Activated CD4-positive, alpha-beta T cell treated with anti-CD3 and anti-CD28 coated beads for 4 hours (primary cell): Measurements from ENCODE around the gene HOXC6.
"Not testable (repeated sequence)": the region's sequence is repeated elsewhere in the genome, so short reads cannot be mapped to it uniquely, and the experiment has no call there.

Experiments
- DNase-seq, 2 donors: peaks; one replicate each; pipeline ENCODE4 v3.0.0-alpha.2; 2020

Gene HOXC6

DNA sequence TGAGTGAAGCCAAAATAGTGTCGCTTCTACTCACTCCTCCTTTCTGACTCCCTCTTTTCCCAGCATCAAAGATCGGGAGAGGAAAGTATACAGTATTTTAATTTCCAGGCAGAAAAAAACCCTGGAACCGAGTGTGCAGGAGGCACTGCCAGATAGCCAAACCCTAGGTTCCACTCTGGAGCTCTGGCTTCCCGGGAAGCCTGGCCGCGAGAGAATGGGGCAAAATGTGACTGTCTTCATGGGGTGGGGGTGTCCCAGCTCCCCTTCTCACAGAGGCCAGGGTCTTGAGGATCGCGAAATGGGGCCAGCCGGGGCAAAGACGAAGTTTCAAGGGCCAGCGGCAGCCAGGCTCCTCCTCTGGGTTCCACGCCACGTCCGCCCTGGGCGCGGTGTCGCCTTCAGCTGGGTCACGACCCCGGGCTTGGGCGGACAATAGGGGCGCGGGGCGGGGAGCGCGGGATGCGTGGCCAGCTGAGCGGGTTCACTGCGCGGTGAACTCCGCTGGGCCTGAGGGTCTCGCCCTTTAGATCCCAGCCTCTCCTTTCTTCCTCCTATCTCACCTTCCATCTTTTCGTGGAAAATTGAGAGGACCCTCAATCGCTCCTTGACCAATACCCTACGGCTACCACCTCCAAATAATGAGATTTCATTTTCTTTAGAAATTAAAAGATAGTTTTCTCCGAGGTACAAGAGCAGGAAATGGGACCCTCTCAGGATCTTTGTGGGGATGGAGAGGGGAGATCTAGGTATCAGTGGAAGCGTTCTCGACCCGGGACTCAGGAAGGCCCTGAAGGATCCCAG, 32.1 kb downstream of the HOXC6 start:
- no peak for DNase-seq

DNA sequence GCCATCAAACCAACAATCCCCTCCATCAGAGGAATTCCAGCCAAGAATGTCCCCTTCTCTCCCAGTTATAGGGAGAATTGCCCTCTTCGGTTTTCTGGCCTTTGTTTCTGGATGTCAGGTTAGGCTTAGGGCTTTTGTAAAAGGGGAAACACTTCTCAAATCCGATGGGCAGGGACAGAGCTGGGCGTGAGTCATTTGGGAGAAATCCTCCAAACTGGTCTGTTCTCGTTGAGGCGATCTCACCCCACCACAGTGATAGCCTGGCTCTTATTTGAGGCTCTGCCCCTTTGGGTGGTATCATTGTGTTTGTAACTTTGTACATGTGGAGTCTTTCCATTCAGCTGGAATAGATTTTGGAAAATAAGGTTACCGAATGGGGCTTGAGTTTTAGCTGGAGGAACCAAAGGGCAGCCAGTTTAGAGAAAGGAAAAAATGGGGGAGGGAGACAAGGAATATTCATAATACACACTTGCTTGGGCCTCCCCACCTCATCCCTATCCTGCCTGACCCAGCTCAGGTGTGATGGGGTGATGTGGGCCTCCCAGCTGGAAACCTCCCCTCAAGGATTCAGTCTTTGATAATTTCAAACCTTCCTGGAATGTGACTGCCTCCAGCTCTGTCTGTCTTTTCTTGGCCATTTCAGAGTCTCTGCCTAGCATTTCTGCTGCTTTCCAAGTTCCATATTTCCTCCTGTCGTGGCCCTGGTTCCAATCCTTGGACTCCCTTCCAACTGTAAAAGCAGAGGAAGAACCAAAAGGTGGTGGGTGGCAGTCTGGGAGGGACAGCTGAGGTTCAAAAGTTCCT, 32.9 kb downstream of the HOXC6 start:
- DNase-seq = no peak

DNA sequence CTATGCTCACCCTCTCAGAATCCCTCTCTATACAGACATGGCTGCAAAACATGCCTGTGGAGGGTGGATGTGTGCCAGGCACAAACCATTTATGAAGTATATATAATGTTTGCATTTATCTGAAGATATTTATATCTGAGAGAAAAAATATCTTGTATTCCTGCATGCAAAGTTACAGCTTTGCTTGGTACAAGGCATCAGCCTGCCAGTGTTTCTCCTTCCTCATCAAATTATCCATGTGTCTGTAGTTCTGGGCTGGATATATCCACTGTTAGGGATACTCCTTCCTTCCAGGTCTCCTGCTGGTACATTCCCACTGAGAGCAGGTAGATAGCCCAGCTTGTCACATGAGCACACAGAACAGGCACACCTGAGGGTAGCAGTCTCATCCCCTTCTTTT, 37.4 kb downstream of the HOXC6 start:
- no peak for DNase-seq

DNA sequence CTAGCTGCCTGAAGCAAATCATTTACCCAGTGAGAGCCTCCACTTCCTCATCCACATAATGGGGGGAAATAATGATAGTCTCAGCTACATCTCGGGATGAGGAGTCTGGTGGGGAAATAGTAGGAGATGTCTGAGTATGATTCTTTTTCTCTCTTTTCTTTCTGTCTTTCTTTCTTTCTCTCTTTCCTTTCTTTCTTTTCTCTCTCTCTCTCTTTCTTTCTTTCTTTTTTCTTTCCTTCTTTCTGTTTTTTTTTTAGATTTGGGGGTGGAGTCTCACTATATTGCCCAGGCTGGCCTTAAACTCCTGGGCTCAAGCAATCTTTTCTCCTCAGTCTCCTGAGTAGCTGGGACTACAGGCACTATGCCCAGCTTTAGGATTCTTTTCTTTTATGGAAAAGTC, 38.2 kb downstream of the HOXC6 start:
- no peak for DNase-seq

DNA sequence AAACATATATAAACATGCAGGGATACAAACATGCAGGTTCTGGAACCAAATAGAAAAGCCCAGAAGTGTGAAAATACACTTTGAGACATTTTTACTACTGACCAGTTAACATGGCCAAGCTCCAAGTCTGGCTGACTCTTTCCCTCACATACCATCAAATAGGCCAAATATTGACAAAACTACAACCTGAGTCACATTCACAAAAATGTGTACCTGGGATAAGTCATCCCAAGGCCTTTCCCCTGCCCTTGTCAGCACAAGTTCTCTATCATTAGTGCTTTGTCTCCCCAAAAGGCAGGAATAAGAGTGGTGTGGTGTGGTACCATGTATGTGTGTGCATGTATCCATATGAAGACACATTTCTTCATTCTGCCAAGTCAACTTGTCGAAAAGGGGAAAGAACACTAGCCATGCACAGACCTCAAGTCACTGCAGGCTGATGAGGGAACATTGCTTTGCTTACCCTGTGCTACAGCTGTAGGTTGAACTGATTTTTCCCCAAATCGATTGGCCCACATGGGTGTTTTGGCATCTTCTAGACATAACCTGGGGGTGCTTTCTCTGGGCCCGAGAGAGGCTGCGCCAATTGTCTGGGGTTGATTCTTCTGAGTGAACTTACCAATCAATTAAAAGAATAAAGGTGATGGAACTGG, 40.3 kb downstream of the HOXC6 start:
- no peak for DNase-seq

DNA sequence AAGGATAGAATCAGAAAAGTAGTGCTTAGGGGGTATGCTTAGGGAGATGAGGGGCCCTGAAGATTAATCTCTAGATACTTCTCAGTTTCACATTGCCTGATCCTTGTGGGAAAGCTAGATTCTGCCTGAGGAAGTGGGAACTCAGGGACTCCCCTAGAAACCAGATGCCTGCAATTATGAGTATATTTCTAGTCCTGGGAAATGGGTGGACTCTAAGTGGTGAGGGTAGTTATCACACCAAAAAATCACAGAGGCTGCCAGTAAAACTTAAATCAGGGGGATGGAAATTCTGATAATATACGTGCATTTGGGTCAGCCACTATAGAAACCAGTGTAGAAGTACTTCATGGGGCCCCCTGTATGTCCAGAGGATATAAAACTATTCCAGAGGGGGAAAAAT, 43.7 kb downstream of the HOXC6 start:
- no peak for DNase-seq

DNA sequence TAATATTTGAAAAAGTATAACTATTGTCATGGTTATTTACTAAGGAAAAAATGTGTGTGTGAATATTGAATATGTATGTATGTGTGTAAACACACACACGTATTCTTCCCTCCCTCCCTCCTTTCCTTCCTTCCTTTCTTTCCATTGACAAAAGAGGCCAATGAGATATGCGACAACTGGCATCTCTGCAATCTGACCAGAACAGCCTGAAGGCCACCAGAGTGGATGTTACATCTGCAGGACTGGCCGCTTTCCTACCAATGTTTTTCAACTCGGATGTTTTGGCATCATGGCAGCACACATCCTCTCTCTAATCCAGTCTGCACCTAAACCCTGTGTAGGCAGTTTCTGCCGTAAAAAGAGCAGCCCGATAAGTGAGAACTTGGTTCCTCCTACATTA, 46.1 kb downstream of the HOXC6 start:
- DNase-seq = no peak

DNA sequence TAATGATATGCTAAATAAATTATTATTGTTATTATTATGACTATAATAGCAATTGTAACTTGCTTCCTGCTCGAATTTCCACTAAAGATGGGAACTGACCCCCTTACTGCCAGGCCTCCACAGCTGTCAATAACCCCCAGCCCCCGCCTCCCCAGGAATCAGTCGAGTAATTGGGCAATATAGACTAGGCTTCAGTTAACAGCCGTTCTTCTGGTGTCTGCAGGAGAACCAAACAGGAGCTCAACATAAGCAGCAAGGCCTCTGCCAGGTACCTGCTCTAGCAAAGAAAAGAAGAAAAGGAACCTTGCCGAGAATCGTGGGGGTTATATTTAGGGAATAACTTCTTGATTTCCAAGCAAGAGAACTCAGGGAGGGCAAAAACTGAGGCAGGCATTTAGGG, 47.2 kb downstream of the HOXC6 start:
- DNase-seq = no peak

DNA sequence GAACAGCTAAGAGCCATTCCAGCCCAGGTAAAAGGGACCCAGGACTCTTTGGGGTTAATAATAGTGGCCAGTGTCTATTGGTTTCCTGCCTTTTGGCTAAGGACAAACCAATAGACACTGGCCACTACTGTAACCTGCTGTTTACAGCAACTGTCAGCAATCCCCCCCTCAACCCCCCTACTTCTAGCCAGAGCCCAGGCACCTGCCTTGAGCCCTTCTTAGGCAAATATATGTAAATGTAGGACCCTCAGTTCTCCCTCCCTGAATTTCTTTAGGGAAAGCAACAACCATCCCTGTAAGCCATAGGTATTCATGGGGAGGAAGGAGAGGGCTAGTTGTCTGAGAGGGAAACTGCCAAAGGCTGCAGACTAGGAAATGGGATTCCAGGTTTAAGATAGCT, 47.7 kb downstream of the HOXC6 start:
- no peak for DNase-seq

DNA sequence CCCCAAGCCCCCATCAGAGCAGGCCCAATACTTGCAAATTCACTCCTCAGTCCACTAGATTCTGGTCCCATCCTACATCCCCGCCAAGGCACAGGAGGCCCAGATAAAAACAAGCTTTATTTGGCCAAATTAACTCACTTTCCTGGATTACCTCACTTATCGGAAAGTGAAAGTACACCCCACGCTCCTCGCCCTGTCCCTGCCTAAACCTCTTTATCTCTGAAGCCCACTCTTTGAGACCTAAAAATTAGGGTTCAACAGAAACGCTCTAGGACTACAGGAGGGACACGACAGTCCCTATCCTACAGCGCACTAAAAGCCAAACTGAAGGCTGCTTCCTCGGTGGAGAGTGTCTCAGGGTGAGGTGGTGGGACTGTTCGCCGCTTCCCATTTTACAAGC, 49.6 kb downstream of the HOXC6 start:
- DNase-seq = not testable (repeated sequence)

DNA sequence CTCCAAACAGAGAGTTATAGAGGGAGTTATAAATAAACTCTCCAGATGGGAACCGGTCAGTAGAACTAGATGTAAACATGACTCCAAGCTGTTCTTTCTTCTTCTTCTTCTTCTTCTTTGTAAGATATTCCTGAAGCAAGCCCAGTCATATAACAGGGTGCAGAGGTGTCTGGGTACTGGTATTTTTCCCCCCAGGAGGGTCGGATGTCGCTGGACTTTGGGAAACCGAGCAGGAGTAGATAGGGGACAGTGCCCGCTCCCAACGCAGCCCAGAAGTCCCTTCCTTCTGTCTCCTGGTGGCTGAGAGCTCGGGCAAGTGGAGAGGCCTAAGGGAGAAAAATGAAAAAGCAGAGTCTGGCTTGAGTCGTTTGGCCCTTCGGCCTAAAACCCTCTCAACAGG, 50.9 kb downstream of the HOXC6 start:
- not testable (repeated sequence) for DNase-seq
